Mesenchymal stem cell (in vitro differentiated cells and primary cell): ENCODE measurements around the gene RNF17.

Experiments used
- DNase-seq: peaks from one replicate; pipeline ENCODE4 v3.0.0-alpha.2; 2013
- H2AFZ ChIP-seq: one replicate; pipeline ENCODE4 v1.6.1; 2013; ENCODE audit warnings: low read depth, mild to moderate bottlenecking, control low read depth, inconsistent platforms, low read length, moderate library complexity
- H2AK5ac ChIP-seq: 2 replicates; pipeline ENCODE4 v1.6.1; 2013; ENCODE audit warnings: low read length, moderate library complexity, mild to moderate bottlenecking, inconsistent platforms; ENCODE audit not compliant: severe bottlenecking
- H2BK120ac ChIP-seq: one replicate; pipeline ENCODE4 v1.6.1; 2013; ENCODE audit warnings: low read depth, mild to moderate bottlenecking, inconsistent platforms, low read length, moderate library complexity
- H2BK12ac ChIP-seq, 2 experiments: one replicate each; pipeline ENCODE4 v1.6.1; 2013; ENCODE audit warnings: inconsistent platforms in 2 of 2, low read length in 2 of 2, mild to moderate bottlenecking in 2 of 2, moderate library complexity in 2 of 2, control low read depth in 1 of 2
- H2BK15ac ChIP-seq: one replicate; pipeline ENCODE4 v1.6.1; 2013; ENCODE audit warnings: mild to moderate bottlenecking, low read depth, inconsistent platforms; ENCODE audit not compliant: poor library complexity, severe bottlenecking
- H2BK5ac ChIP-seq: 2 replicates; pipeline ENCODE4 v1.6.1; 2013; ENCODE audit warnings: low read depth, mild to moderate bottlenecking, low read length, control low read depth, inconsistent platforms; ENCODE audit not compliant: poor library complexity, severe bottlenecking
- H3K14ac ChIP-seq, 2 experiments: one replicate each; pipeline ENCODE4 v1.6.1; 2013; ENCODE audit warnings: inconsistent platforms in 2 of 2, low read length in 2 of 2, control low read depth in 1 of 2, mild to moderate bottlenecking in 1 of 2, moderate library complexity in 1 of 2
- H3K18ac ChIP-seq, 2 experiments: one replicate each; pipeline ENCODE4 v1.6.1; 2013; ENCODE audit warnings: inconsistent platforms in 2 of 2, low read length in 2 of 2, control low read depth in 1 of 2, low read depth in 1 of 2, mild to moderate bottlenecking in 1 of 2
- H3K23ac ChIP-seq, 2 experiments: one replicate each; pipeline ENCODE4 v1.6.1; 2013; ENCODE audit warnings: inconsistent platforms in 2 of 2, low read length in 2 of 2, mild to moderate bottlenecking in 2 of 2, moderate library complexity in 2 of 2, control low read depth in 1 of 2
- H3K27ac ChIP-seq: 2 replicates; pipeline ENCODE4 v1.5.1; 2013; ENCODE audit warnings: mild to moderate bottlenecking, moderate library complexity, low read length, control low read depth, inconsistent platforms; ENCODE audit not compliant: poor library complexity, severe bottlenecking
- H3K27me3 ChIP-seq, 2 experiments: 2 replicates each; pipeline versions ENCODE4 v1.6.1 to v1.7.0; 2013; ENCODE audit warnings: low read length in 2 of 2, mild to moderate bottlenecking in 2 of 2, moderate library complexity in 2 of 2, control low read depth in 1 of 2, inconsistent platforms in 1 of 2; ENCODE audit not compliant: control insufficient read depth in 1 of 2, insufficient read depth in 1 of 2
- H3K36me3 ChIP-seq, 2 experiments: 2 replicates each; pipeline versions ENCODE4 v1.6.1 to v1.7.0; 2013; ENCODE audit warnings: low read length in 2 of 2, control low read depth in 1 of 2, inconsistent platforms in 1 of 2, low read depth in 1 of 2, mild to moderate bottlenecking in 1 of 2; ENCODE audit not compliant: insufficient read depth in 2 of 2, control insufficient read depth in 1 of 2
- H3K4ac ChIP-seq, 2 experiments: one replicate each; pipeline ENCODE4 v1.6.1; 2013; ENCODE audit warnings: inconsistent platforms in 2 of 2, low read length in 2 of 2, mild to moderate bottlenecking in 2 of 2, moderate library complexity in 2 of 2, control low read depth in 1 of 2, low read depth in 1 of 2
- H3K4me1 ChIP-seq: 2 replicates; pipeline ENCODE4 v1.6.1; 2013; ENCODE audit warnings: low read depth, low read length, control low read depth; ENCODE audit not compliant: control insufficient read depth, insufficient read depth
- H3K4me2 ChIP-seq: 2 replicates; pipeline ENCODE4 v1.6.1; 2013; ENCODE audit warnings: low read length, mild to moderate bottlenecking, inconsistent platforms; ENCODE audit not compliant: poor library complexity, severe bottlenecking
- H3K4me3 ChIP-seq, 2 experiments: 2 replicates each; pipeline versions ENCODE4 v1.5.1 to v1.7.0; 2013; ENCODE audit warnings: low read length in 2 of 2, mild to moderate bottlenecking in 2 of 2, control low read depth in 1 of 2, low read depth in 1 of 2; ENCODE audit not compliant: insufficient read depth in 1 of 2
- H3K79me1 ChIP-seq: replicated peaks from 2 replicates; pipeline ENCODE4 v1.6.1; 2013; ENCODE audit warnings: mild to moderate bottlenecking, control low read depth, low read length, inconsistent platforms; ENCODE audit not compliant: poor library complexity, severe bottlenecking
- H3K9ac ChIP-seq: 2 replicates; pipeline ENCODE4 v1.7.0; 2013; ENCODE audit warnings: mild to moderate bottlenecking, low read length, moderate library complexity
- H3K9me3 ChIP-seq: 2 replicates; pipeline ENCODE4 v1.7.0; 2013; ENCODE audit warnings: mild to moderate bottlenecking, low read length; ENCODE audit not compliant: control insufficient read depth
- H4K8ac ChIP-seq: one replicate; pipeline ENCODE4 v1.6.1; 2013; ENCODE audit warnings: inconsistent platforms, mild to moderate bottlenecking, low read length, moderate library complexity
- H4K91ac ChIP-seq: one replicate; pipeline ENCODE4 v1.6.1; 2013; ENCODE audit warnings: mild to moderate bottlenecking, low read length, inconsistent platforms
- WGBS: methylation state at CpG from one replicate; pipeline ENCODE4 v1.1.7; 2013; ENCODE audit warnings: mixed read lengths; 5-methylcytosine and 5-hydroxymethylcytosine counted together

Gene RNF17

GRCh38 chr13:24882665-24883064 is 118.7 kb downstream of the RNF17 start:
- no peak overlapping the region for H3K14ac ChIP-seq
- no peak overlapping the region for H3K9ac ChIP-seq
- H3K79me1 ChIP-seq: peaks cover 3% of the 10 kb centered on the region
- no peak overlapping the region for H3K4me2 ChIP-seq
- H3K4ac ChIP-seq: no peak overlapping the region
- H4K8ac ChIP-seq: no peak overlapping the region
- H2BK5ac ChIP-seq: no peak overlapping the region
- no peak for DNase-seq
- no peak overlapping the region for H2BK15ac ChIP-seq
- no peaks in the 10 kb centered on the region for H3K27me3 ChIP-seq
- H3K23ac ChIP-seq: no peak overlapping the region
- no peak overlapping the region for H2BK12ac ChIP-seq
- H3K27ac ChIP-seq: no peak overlapping the region
- no peak overlapping the region for H2AK5ac ChIP-seq
- no peaks in the 10 kb centered on the region for H3K4me1 ChIP-seq
- no peak overlapping the region for H4K91ac ChIP-seq
- H2BK120ac ChIP-seq: no peak overlapping the region
- no CpG with 5 or more reads among the region's 2 CpGs for WGBS
- H3K9me3 ChIP-seq: no peaks in the 10 kb centered on the region
- no peak overlapping the region for H2AFZ ChIP-seq
- no peak overlapping the region for H3K18ac ChIP-seq
- H3K36me3 ChIP-seq: peaks cover 0 to 15% of the 10 kb centered on the region in 2 experiments
- no peak overlapping the region for H3K4me3 ChIP-seq

- H3K36me3 ChIP-seq: peaks cover 22 to 23% of the 10 kb centered on the region in 2 experiments
- H2BK5ac ChIP-seq: no peak overlapping the region
- no peak overlapping the region for H3K27ac ChIP-seq
- H4K8ac ChIP-seq: no peak overlapping the region
- H3K14ac ChIP-seq: no peak overlapping the region
- H2BK120ac ChIP-seq: no peak overlapping the region
- H3K9me3 ChIP-seq: no peaks in the 10 kb centered on the region
- no peak overlapping the region for H2AFZ ChIP-seq
- no peaks in the 10 kb centered on the region for H3K4me1 ChIP-seq
- no peak overlapping the region for H3K4ac ChIP-seq
- no peak overlapping the region for H4K91ac ChIP-seq
- H3K18ac ChIP-seq: no peak overlapping the region
- H3K4me3 ChIP-seq: no peak overlapping the region
- H2BK12ac ChIP-seq: no peak overlapping the region
- DNase-seq: no peak
- H3K23ac ChIP-seq: no peak overlapping the region
- no peaks in the 10 kb centered on the region for H3K27me3 ChIP-seq
- no peak overlapping the region for H3K9ac ChIP-seq
- WGBS: 98% methylated on average over 4 of the region's 6 CpGs
- no peak overlapping the region for H2BK15ac ChIP-seq
- H3K4me2 ChIP-seq: no peak overlapping the region
- peaks cover 12% of the 10 kb centered on the region for H3K79me1 ChIP-seq
- no peak overlapping the region for H2AK5ac ChIP-seq
Measured at GRCh38 chr13:24887759-24888158, 123.8 kb downstream of the RNF17 start.

- Histone ChIP-seq H3K18ac (no peak overlapping the region), H4K91ac (no peak overlapping the region), H3K9me3 (no peaks in the 10 kb centered on the region), H3K79me1 (peaks cover 14% of the 10 kb centered on the region), H3K4me2 (no peak overlapping the region), H3K4ac (no peak overlapping the region), H2BK15ac (no peak overlapping the region), H2AFZ (no peak overlapping the region), H2BK120ac (no peak overlapping the region), H3K23ac (no peak overlapping the region), H3K36me3 (peaks cover 18 to 23% of the 10 kb centered on the region in 2 experiments), H3K4me1 (no peaks in the 10 kb centered on the region), H3K9ac (no peak overlapping the region), H2BK12ac (no peak overlapping the region), H3K14ac (no peak overlapping the region), H3K4me3 (no peak overlapping the region), H3K27me3 (no peaks in the 10 kb centered on the region), H3K27ac (no peak overlapping the region), H2AK5ac (no peak overlapping the region), H4K8ac (no peak overlapping the region), H2BK5ac (no peak overlapping the region)
- DNase-seq: no peak
- WGBS: 100% methylated on average over 2 of the region's 3 CpGs
Measured at GRCh38 chr13:24888291-24888931, 124.4 kb downstream of the RNF17 start.

GRCh38 chr13:24890256-24890655 is 126.3 kb downstream of the RNF17 start:
- H3K4me3 ChIP-seq: no peak overlapping the region
- no peak overlapping the region for H2BK120ac ChIP-seq
- H4K91ac ChIP-seq: no peak overlapping the region
- H2BK5ac ChIP-seq: no peak overlapping the region
- WGBS: 97% methylated on average over 7 of the region's 7 CpGs
- no peak overlapping the region for H2AFZ ChIP-seq
- no peak overlapping the region for H3K14ac ChIP-seq
- no peak overlapping the region for H3K4ac ChIP-seq
- H3K27ac ChIP-seq: no peak overlapping the region
- H3K36me3 ChIP-seq: peaks cover 7 to 37% of the 10 kb centered on the region in 2 experiments
- H4K8ac ChIP-seq: no peak overlapping the region
- no peak for DNase-seq
- H2BK15ac ChIP-seq: no peak overlapping the region
- H3K23ac ChIP-seq: no peak overlapping the region
- H3K79me1 ChIP-seq: peaks cover 21% of the 10 kb centered on the region
- H3K4me2 ChIP-seq: no peak overlapping the region
- H3K27me3 ChIP-seq: no peaks in the 10 kb centered on the region
- peaks cover 3% of the 10 kb centered on the region for H3K4me1 ChIP-seq
- H3K9me3 ChIP-seq: no peaks in the 10 kb centered on the region
- H3K18ac ChIP-seq: no peak overlapping the region
- no peak overlapping the region for H3K9ac ChIP-seq
- no peak overlapping the region for H2AK5ac ChIP-seq
- H2BK12ac ChIP-seq: no peak overlapping the region
